GM18870 (cell line): Measurements from ENCODE around the gene ARHGAP27.

ENCODE experiments used
- ATAC-seq: cut with Tn5 transposase; IDR thresholded peaks from one replicate; pipeline ENCODE4 v1.9.1; 2021; ENCODE audit warnings: moderate library complexity; ENCODE audit not compliant: unreplicated experiment

The ARHGAP27 gene

GRCh38 chr17:45431531-45432404, 902 bp downstream of the ARHGAP27 start:
- no peak for ATAC-seq

GRCh38 chr17:45430738-45431530, 1.7 kb downstream of the ARHGAP27 start:
- ATAC-seq = no peak

GRCh38 chr17:45430006-45430737, 2.5 kb downstream of the ARHGAP27 start:
- ATAC-seq = no peak

- no peak for ATAC-seq
These were observed 3.2 kb downstream of the ARHGAP27 start for GRCh38 chr17:45429339-45430005.

- no peak for ATAC-seq
These were observed 3.7 kb downstream of the ARHGAP27 start for GRCh38 chr17:45428931-45429338.

- no peak for ATAC-seq
These were observed 4.5 kb downstream of the ARHGAP27 start for GRCh38 chr17:45428050-45428617.

- ATAC-seq = no peak
These were observed 5.4 kb downstream of the ARHGAP27 start for GRCh38 chr17:45427181-45427835.

- no peak for ATAC-seq
These were observed 6.1 kb downstream of the ARHGAP27 start for GRCh38 chr17:45426561-45426960.

GRCh38 chr17:45425984-45426413, 6.7 kb downstream of the ARHGAP27 start:
- no peak for ATAC-seq

- ATAC-seq = no peak
These were observed 7.3 kb downstream of the ARHGAP27 start for GRCh38 chr17:45425125-45425983.

- no peak for ATAC-seq
These were observed 7.9 kb downstream of the ARHGAP27 start for GRCh38 chr17:45424769-45425124.

GRCh38 chr17:45423975-45424335, 8.7 kb downstream of the ARHGAP27 start:
- ATAC-seq = no peak

GRCh38 chr17:45423304-45423974, 9.2 kb downstream of the ARHGAP27 start:
- ATAC-seq = no peak

GRCh38 chr17:45414990-45415881, 17.4 kb downstream of the ARHGAP27 start:
- no peak for ATAC-seq

GRCh38 chr17:45413498-45413923, 19.2 kb downstream of the ARHGAP27 start:
- no peak for ATAC-seq

GRCh38 chr17:45411348-45412105, 21.1 kb downstream of the ARHGAP27 start:
- ATAC-seq = no peak
